HG03575 (cell line): ENCODE measurements around the gene CELF1.
"Not testable (repeated sequence)": the region's sequence is repeated elsewhere in the genome, so short reads cannot be mapped to it uniquely, and the experiment has no call there.

Source experiments
- ATAC-seq: cut with Tn5 transposase; IDR thresholded peaks from one replicate; pipeline ENCODE4 v1.9.1; 2021; ENCODE audit not compliant: unreplicated experiment, insufficient number of reproducible peaks, low FRiP score; ENCODE audit errors: extremely low read depth

CELF1 gene

DNA sequence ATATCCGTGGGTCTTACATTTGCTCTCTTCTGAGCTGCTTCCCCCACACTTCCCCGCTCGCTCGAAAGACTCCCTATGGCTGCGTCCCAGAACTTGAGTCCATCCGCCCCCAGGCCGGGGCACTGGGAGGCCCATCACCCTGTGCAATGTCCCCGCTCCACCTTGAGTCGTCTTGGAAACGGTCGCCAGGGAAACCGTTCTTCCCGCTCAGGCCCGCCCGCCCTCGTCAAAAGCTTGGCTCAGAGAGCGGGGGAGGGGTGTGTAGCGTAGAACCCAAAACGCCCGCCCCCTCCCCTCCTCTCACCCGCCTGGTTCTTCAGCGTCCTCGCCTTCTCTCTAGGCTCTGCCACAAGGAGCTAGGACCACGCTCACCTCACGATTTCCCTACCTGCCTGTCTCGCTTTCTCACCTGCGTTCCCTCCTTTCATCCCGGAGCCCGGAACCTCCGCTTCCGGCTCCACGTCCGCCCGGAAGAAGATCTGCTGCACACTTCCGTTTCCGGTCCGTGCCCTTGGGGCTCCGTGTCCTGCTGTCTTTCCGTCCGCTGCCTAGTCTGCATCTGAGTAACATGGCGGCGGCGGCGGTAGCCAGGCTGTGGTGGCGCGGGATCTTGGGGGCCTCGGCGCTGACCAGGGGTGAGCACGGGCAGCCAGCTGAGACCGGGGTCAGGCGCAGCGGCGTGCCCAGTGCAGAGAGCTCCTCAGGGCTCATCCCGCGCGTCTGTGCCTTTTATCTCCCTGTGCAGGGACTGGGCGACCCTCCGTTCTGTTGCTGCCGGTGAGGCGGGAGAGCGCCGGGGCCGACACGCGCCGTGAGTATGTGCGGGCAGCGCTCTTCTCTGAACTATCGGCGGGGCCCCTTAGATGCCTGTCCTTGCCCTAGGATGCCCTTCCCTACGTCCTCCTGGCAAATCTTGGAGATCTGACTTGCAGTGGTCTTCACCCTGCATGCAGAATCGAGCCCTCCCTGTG lies 25.9 kb upstream of the CELF1 start, which contains the start of the genes KBTBD4 and NDUFS3:
TSS of gene KBTBD4 (minus strand) at position 447 of the 971 bp plus-strand sequence. CDS start at position 428, 19 bp downstream.
TSS of gene NDUFS3 (plus strand) at position 551 of the 971 bp plus-strand sequence. CDS start at position 569, 18 bp downstream.
- ATAC-seq, result peak; percentile 71

DNA sequence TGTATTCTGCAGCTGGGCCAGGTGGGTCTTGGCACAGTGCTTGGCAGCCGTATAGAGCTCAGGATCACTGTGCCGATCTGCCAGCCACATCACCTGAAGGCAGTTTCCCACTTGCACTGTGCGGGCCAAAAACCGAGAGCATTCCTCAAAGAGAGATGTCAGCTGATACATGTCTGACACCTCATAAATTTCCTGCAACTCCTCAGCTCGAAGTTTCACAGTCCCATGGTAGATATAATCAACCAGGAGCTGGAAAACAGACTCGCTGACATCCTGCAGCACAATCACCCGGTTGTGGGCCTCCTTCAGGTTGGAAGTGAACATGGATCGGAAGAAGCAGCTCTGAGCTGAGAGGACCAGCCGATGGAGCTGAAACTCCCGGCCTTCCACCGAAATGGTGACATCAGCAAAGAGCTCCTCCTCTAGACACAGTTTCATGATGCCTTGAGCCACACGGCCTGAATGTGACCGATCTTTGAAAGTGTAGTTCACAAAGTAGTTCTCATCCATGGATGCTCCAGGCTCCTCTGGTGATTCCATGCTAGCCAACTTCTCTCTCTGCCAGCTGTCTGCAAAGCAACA lies 24.6 kb upstream of the CELF1 start:
- no peak for ATAC-seq

GRCh38 chr11:47573321-47573720 lies 20.4 kb upstream of the CELF1 start:
- no peak for ATAC-seq

DNA sequence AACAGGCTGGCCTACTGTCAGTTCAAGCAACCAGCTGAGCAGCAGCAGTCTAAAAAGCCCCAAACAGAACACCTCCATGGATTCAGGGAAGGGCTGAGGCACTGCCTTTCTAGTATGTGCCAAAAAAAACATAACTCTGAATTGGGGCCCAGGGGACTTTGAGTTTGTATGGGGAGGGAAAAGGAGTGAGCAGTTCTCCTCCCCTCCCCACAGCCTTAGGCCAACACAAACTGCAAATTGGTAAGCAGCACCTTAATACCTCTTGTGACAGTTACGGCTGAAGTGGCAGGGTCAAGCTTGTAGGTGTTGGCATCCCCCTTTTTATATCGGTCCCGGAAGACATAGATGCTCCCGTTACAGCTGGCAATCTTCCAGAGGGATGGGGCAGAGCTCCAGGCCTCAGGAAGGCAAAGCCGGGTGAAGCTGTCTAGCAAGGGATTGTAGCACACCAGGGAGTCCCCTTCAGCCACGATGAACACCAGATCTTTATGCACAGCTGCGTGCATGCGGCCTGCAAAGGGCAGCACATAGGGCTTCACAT lies 19.9 kb upstream of the CELF1 start:
- ATAC-seq, result no peak

- ATAC-seq, result no peak
Measured at GRCh38 chr11:47571895-47572294, 19.0 kb upstream of the CELF1 start.

- ATAC-seq, result no peak
Measured at GRCh38 chr11:47571357-47571729, 18.4 kb upstream of the CELF1 start.

GRCh38 chr11:47570651-47571356 lies 17.9 kb upstream of the CELF1 start:
- no peak for ATAC-seq

DNA sequence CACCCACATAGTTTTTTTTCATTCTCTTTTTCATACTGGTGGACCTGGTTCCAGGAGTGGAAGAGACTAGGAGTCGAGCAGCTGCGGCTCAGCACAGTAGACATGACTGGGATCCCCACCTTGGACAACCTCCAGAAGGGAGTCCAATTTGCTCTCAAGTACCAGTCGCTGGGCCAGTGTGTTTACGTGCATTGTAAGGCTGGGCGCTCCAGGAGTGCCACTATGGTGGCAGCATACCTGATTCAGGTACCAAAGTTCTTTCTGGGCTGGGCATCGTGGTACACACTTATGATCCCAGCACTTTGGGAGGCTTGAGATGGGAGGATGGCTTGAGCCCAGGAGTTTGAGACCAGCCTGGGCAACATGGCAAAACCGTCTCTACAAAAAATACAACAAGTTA lies 16.7 kb upstream of the CELF1 start:
- no peak for ATAC-seq

DNA sequence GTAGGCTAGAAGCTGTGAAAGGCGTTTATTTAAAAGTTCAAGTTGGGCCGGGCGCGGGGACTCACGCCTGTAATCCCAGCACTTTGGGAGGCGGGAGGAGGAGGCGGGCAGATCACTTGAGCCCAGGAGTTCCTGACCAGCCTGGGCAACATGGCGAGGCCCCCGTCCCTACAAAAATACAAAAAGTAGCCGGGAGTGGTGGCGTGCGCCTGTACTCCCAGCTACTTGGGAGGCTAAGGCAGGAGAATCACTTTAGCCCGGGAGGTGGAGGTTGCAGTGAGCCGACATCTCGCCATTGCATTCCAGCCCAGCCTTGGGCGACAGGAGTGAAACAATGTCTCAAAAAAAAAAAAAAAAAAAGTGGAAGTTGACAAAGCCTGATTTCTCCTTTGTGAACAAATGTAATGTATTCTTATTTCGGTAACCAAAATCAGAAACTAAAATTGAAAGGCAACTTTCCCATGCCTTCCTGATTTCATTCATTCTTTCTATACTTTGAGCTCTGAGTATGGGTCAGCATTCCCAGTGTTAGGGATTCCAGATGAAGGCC lies 13.3 kb upstream of the CELF1 start:
- ATAC-seq, result no peak

DNA sequence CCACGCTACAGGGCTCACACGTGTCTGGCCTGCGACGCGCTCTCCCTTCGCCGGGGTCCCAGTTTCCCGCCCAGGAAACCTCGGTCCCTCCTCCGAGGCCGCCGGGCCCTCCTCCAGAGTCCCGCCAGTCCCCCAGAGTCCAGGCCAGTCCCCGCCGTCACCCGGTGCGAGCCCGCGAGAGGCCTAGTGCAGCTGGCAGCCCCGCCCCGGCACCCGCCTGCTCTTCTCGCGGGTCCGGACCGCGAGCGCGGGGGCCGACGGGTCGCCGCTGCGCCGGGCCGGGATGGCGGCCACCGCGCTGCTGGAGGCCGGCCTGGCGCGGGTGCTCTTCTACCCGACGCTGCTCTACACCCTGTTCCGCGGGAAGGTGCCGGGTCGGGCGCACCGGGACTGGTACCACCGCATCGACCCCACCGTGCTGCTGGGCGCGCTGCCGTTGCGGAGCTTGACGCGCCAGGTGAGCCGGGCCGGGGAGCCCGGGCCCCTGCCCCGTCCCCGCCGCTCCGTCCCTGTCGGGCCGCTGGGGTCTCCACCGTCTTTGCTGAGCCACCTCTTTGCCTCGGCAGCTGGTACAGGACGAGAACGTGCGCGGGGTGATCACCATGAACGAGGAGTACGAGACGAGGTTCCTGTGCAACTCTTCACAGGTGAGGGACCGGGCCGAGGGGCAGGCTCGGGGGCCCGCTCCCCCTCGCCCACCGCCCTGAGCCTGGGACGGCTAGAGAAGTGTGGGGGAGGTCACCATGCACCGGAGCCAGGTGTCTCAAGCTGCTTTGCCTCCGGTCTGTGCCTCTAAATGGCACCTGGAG lies 12.6 kb upstream of the CELF1 start, which contains the start of gene PTPMT1:
TSS of gene PTPMT1 (plus strand) at position 260 of the 809 bp plus-strand sequence. CDS start at position 284, 24 bp downstream.
- ATAC-seq, result no peak

- ATAC-seq, result no peak
Measured at GRCh38 chr11:47564933-47565339, 12.0 kb upstream of the CELF1 start.

DNA sequence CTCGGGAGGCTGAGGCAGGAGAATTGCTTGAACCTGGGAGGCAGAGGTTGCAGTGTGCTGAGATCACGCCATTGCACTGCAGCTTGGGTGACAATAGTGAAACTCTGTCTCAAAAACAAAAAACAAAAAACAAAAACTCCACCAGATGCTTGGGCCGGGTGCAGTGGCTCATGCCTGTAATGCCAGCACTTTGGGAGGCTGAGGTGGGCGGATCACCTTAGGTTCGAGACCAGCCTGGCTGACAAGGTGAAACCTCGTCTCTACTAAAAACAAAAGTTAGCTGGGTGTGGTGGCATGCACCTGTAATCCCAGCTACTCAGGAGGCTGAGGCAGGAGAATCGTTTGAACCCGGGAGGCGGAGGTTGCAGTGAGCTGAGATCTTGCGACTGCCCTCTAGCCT lies 11.4 kb upstream of the CELF1 start:
- ATAC-seq, result not testable (repeated sequence)

GRCh38 chr11:47562393-47562792 lies 9.5 kb upstream of the CELF1 start:
- ATAC-seq, result not testable (repeated sequence)

- no peak for ATAC-seq
Measured at GRCh38 chr11:47560426-47560825, 7.5 kb upstream of the CELF1 start.

GRCh38 chr11:47558695-47559094 lies 5.8 kb upstream of the CELF1 start:
- no peak for ATAC-seq

- not testable (repeated sequence) for ATAC-seq
Measured at GRCh38 chr11:47557004-47557403, 4.1 kb upstream of the CELF1 start.

DNA sequence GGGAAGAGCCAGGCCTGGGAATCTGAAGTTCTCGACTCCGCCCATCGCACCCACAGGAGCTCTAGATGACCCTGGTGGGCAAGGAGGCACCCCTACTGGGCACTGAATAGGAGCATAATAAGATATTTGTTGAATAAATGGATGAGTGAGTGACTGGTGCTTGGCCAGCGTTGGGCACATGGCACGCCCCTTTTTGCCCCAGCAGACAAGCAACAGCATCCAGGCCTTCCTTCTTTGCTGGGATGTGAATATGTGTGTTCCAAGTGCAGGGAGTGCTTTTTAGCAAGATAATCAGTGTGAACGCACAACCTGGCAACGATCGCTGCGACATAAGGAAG lies 443 bp upstream of the CELF1 start:
- ATAC-seq, result no peak

DNA sequence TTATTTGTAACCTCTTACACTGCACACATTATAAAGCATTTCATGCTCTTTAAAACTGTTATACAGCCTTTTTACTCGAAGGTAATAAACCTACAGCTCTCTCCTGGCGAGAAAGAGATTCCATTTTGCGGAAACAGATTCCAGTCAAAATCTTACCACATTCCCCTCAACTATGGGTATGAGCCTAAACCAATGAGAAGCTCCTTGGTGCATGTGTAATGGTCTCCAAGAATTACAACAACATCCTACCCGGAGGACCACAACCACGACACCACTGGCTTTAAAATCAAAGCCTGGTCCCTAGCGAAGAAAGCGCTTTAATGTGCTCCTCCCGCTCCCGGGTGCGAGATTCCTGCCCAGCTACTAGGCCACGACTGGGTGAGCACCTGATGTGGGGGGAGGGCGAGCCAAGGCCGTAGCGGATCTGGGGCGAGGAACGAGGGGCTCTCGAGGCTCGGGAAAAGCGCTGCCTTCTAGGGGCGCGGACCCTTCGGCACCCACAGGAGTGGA lies 821 bp downstream of the CELF1 start:
- ATAC-seq, result no peak
